HCT116 (cell line): ENCODE results near the gene MINDY4. TPM values are rescaled to one million over a fixed set of nuclear protein-coding genes. Genes with fewer than 3 reads are reported as not detected.

Source experiments
- ATAC-seq: fragments of 200-7000 bp; cut with Tn5 transposase; 2 replicates; pipeline ENCODE4 v1.9.1; 2020; ENCODE audit warnings: mild to moderate bottlenecking, moderate library complexity
- BruUV-seq: library from RNA; stranded (reverse); fragments of 400-500 nt; replicated peaks from 2 replicates; lab custom pipeline; 2021; lab: Mats Ljungman, UMichigan
- CTCF ChIA-PET: fragments of 300-600 bp; sonication (Branson Sonifier 250); formaldehyde crosslinking; loops from one replicate; lab custom pipeline; 2021; ENCODE audit warnings: antibody characterized with exemption; lab: Charles Lee
- POLR2A ChIA-PET: fragments of 300-600, 350-600 bp; sonication (Branson Sonifier 250); formaldehyde crosslinking; loops from one replicate; lab custom pipeline; 2021; ENCODE audit warnings: antibody characterized with exemption; lab: Charles Lee
- RAD21 ChIA-PET, 2 experiments: fragments of 300-600 bp; sonication (Branson Sonifier 250); formaldehyde crosslinking; loops; one replicate each; lab custom pipeline; 2023; ENCODE audit warnings: low total read pairs in 2 of 2; ENCODE audit not compliant: uncharacterized antibody in 2 of 2, unreplicated experiment in 2 of 2, low non-redundant PET in 1 of 2; lab: Charles Lee
- DNase-seq: peaks from one replicate; pipeline ENCODE4 v3.0.0-alpha.2; 2010; ENCODE audit warnings: low read depth, low spot score
- H2AFZ ChIP-seq: fragments of 200-600 bp; shearing (Covaris generic), sonication (generic); 2 replicates; pipeline ENCODE4 v1.6.1; 2017; ENCODE audit warnings: low read depth, mixed run types, mixed read lengths, antibody characterized with exemption, low read length; ENCODE audit not compliant: poor library complexity, severe bottlenecking
- H3K27ac ChIP-seq: 2 replicates; pipeline ENCODE4 v1.5.1; 2012; ENCODE audit warnings: low read depth, low read length
- H3K27me3 ChIP-seq: fragments of 200-600 bp; sonication (generic); 2 replicates; pipeline ENCODE4 v1.6.1; 2016; ENCODE audit warnings: mixed run types, low read length, mixed read lengths; ENCODE audit not compliant: insufficient read depth
- H3K36me3 ChIP-seq, 2 experiments: fragments of 200-500 bp in 1 of 2; fragments of 200-600 bp in 1 of 2; sonication (Bioruptor generic) in 1 of 2; sonication (generic) in 1 of 2; 2 replicates each; pipeline versions ENCODE4 v1.5.1 to v1.6.1; 2014 to 2016; ENCODE audit warnings: low read length in 2 of 2, inconsistent platforms in 1 of 2, mixed read lengths in 1 of 2, mixed run types in 1 of 2; ENCODE audit not compliant: insufficient read depth in 2 of 2, control insufficient read depth in 1 of 2
- H3K4me1 ChIP-seq, 2 experiments: fragments of 200-600 bp in 1 of 2; sonication (generic) in 1 of 2; 2 replicates each; pipeline versions ENCODE4 v1.5.1 to v1.6.1; 2012 to 2017; ENCODE audit warnings: low read length in 2 of 2, inconsistent platforms in 1 of 2, mild to moderate bottlenecking in 1 of 2, mixed read lengths in 1 of 2, mixed run types in 1 of 2, moderate library complexity in 1 of 2; ENCODE audit not compliant: insufficient read depth in 2 of 2, control insufficient read depth in 1 of 2
- H3K4me2 ChIP-seq: fragments of 200-600 bp; sonication (generic); 2 replicates; pipeline ENCODE4 v1.6.1; 2017; ENCODE audit warnings: mixed run types, low read length, mixed read lengths
- H3K4me3 ChIP-seq, 2 experiments: fragments of 200-600 bp in 1 of 2; sonication (generic) in 1 of 2; replicated peaks in 1 of 2; 2 replicates each; pipeline ENCODE4 v1.5.1; 2011 to 2016; ENCODE audit warnings: low read length in 2 of 2, control low read depth in 1 of 2, low read depth in 1 of 2, mild to moderate bottlenecking in 1 of 2, mixed read lengths in 1 of 2, mixed run types in 1 of 2
- H3K79me2 ChIP-seq: fragments of 200-600 bp; sonication (generic); 2 replicates; pipeline ENCODE4 v1.6.1; 2017; ENCODE audit warnings: mild to moderate bottlenecking, mixed run types, low read length, moderate library complexity, mixed read lengths; ENCODE audit not compliant: insufficient read depth
- H3K9ac ChIP-seq: fragments of 200-600 bp; sonication (generic); 2 replicates; pipeline ENCODE4 v1.6.1; 2016; ENCODE audit warnings: low read length, mixed read lengths
- H3K9me2 ChIP-seq: fragments of 200-600 bp; sonication (generic), shearing (Covaris generic); 2 replicates; pipeline ENCODE4 v1.6.1; 2017; ENCODE audit warnings: mixed run types, mild to moderate bottlenecking, moderate library complexity; ENCODE audit not compliant: insufficient read depth
- H3K9me3 ChIP-seq, 2 experiments: fragments of 200-500 bp in 1 of 2; fragments of 200-600 bp in 1 of 2; sonication (Bioruptor generic) in 1 of 2; sonication (generic) in 1 of 2; 2 replicates each; pipeline ENCODE4 v1.6.1; 2014 to 2017; ENCODE audit warnings: low read length in 2 of 2, mixed read lengths in 2 of 2, inconsistent platforms in 1 of 2, low read depth in 1 of 2, mild to moderate bottlenecking in 1 of 2, mixed run types in 1 of 2, moderate library complexity in 1 of 2; ENCODE audit not compliant: control insufficient read depth in 1 of 2, insufficient read depth in 1 of 2
- H4K20me1 ChIP-seq: fragments of 200-600 bp; sonication (generic), shearing (Covaris generic); 2 replicates; pipeline ENCODE4 v1.6.1; 2017; ENCODE audit warnings: mixed run types, mild to moderate bottlenecking, moderate library complexity; ENCODE audit not compliant: insufficient read depth
- CTCF ChIP-seq, 3 experiments: fragments of 200-600 bp in 1 of 3; sonication (generic) in 1 of 3; IDR thresholded peaks in 2 of 3; conservative IDR thresholded peaks in 1 of 3; 2 replicates each; pipeline ENCODE4 v1.5.1; 2012 to 2017; ENCODE audit warnings: low read depth in 2 of 3, low read length in 2 of 3, antibody characterized with exemption in 1 of 3, borderline replicate concordance in 1 of 3, control low read depth in 1 of 3, mild to moderate bottlenecking in 1 of 3, mixed read lengths in 1 of 3, mixed run types in 1 of 3, moderate library complexity in 1 of 3; ENCODE audit not compliant: insufficient read depth in 1 of 3
- EZH2phosphoT487 ChIP-seq: fragments of 200-600 bp; IDR thresholded peaks from 2 replicates; pipeline ENCODE4 v1.6.1; 2018; ENCODE audit warnings: antibody characterized with exemption, borderline replicate concordance
- FOSL1 ChIP-seq: IDR thresholded peaks from 2 replicates; pipeline ENCODE4 v1.6.1; 2012; ENCODE audit warnings: low read depth
- POLR2AphosphoS5 ChIP-seq: IDR thresholded peaks from 2 replicates; pipeline ENCODE4 v1.6.1; 2011; ENCODE audit warnings: mild to moderate bottlenecking, low read depth, low read length, moderate library complexity
- ZFX ChIP-seq: fragments of 450-650 bp; IDR thresholded peaks from 2 replicates; pipeline ENCODE4 v1.6.1; 2017
- intact Hi-C: fragments of 100-400 bp; cut with micrococcal nuclease; formaldehyde crosslinking; loops from 2 replicates; pipeline ENCODE4 v1.10.0; 2022
- total RNA-seq: library from RNA; stranded (reverse); gene quantifications from one replicate; pipeline ENCODE4 v1.2.1, GENCODE V29; 2021; ENCODE audit not compliant: unreplicated experiment

Gene MINDY4
- total RNA-seq, 1 experiment from 2014 or later: 6.1 TPM

- H4K20me1 ChIP-seq: no peaks in the 10 kb centered on the region
- H3K27ac ChIP-seq: no peak overlapping the region
- TF ChIP-seq FOSL1: peak; percentile 30; the same call in 1 of the 2 replicates
- no peak for TF ChIP-seq ZFX
- no peak for TF ChIP-seq CTCF (IDR thresholded peaks at IDR 0.05 in 2 of 3, conservative IDR thresholded peaks at IDR 0.05 in 1 of 3; ENCODE audit: borderline replicate concordance in 1 of 3, insufficient read depth in 1 of 3, low read depth in 2 of 3, low read length in 2 of 3)
- no peak for TF ChIP-seq EZH2phosphoT487
- TF ChIP-seq POLR2AphosphoS5: no peak
- POLR2A ChIA-PET: no interaction called here
- H3K9me2 ChIP-seq: no peaks in the 10 kb centered on the region
- H2AFZ ChIP-seq: no peak overlapping the region
- no peak for DNase-seq
- RAD21 ChIA-PET: no interaction called here
- H3K27me3 ChIP-seq: no peaks in the 10 kb centered on the region
- no peaks in the 10 kb centered on the region for H3K36me3 ChIP-seq
- intact Hi-C loops: no loop called here
- peak overlapping the region; percentile 71 for H3K4me2 ChIP-seq
- no peaks in the 10 kb centered on the region for H3K79me2 ChIP-seq
- peak overlapping the region in 1 of 2 experiments; percentile 28; a peak in 1 of 4 replicates for H3K4me3 ChIP-seq
- no TSS peak for BruUV-seq
- peak; percentile 72 for ATAC-seq
- H3K4me1 ChIP-seq: peaks cover 8 to 25% of the 10 kb centered on the region in 2 experiments
- H3K9me3 ChIP-seq: no peaks in the 10 kb centered on the region
- CTCF ChIA-PET: no interaction called here
- H3K9ac ChIP-seq: 0 out of 2 replicates have a peak overlapping the region, but pooled peaks have one; percentile 9
These were observed 149.6 kb downstream of the MINDY4 start for GRCh38 chr7:30920584-30921539.
